A673 (cell line): ENCODE results near the gene CDK14. TPM values are rescaled to one million over a fixed set of nuclear protein-coding genes. Genes with fewer than 3 reads are reported as not detected.

Experiments
- BruUV-seq: library from RNA; stranded (reverse); fragments of 400-500 nt; replicated peaks from 2 replicates; lab custom pipeline; 2021; lab: Mats Ljungman, UMichigan
- CTCF ChIA-PET: fragments of 300-600 bp; sonication (Branson Sonifier 250); formaldehyde crosslinking; loops from one replicate; lab custom pipeline; 2022; ENCODE audit warnings: antibody characterized with exemption; lab: Charles Lee
- POLR2A ChIA-PET: fragments of 300-600 bp; sonication (Branson Sonifier 250); formaldehyde crosslinking; loops from one replicate; lab custom pipeline; 2022; ENCODE audit warnings: antibody characterized with exemption; ENCODE audit not compliant: low non-redundant PET; lab: Charles Lee
- DNase-seq: peaks from one replicate; pipeline ENCODE4 v3.0.0-alpha.2; 2015; ENCODE audit warnings: low spot score
- H3K27ac ChIP-seq: fragments of 200-600 bp; sonication (generic); 2 replicates; pipeline ENCODE4 v1.5.1; 2016; ENCODE audit warnings: mixed run types, low read depth, mild to moderate bottlenecking, mixed read lengths, antibody characterized with exemption, low read length; ENCODE audit not compliant: poor library complexity, severe bottlenecking
- H3K27me3 ChIP-seq: fragments of 200-600 bp; sonication (generic); replicated peaks from 2 replicates; pipeline ENCODE4 v1.6.1; 2017; ENCODE audit warnings: mixed run types, low read depth, mild to moderate bottlenecking, mixed read lengths, antibody characterized with exemption, low read length; ENCODE audit not compliant: insufficient read depth, poor library complexity
- H3K36me3 ChIP-seq: fragments of 200-600 bp; sonication (generic); 2 replicates; pipeline ENCODE4 v1.6.1; 2016; ENCODE audit warnings: mixed run types, mild to moderate bottlenecking, mixed read lengths, antibody characterized with exemption, low read length; ENCODE audit not compliant: insufficient read depth, poor library complexity, severe bottlenecking
- H3K4me1 ChIP-seq: fragments of 200-600 bp; sonication (generic); 2 replicates; pipeline ENCODE4 v1.6.1; 2017; ENCODE audit warnings: mixed run types, mild to moderate bottlenecking, mixed read lengths, antibody characterized with exemption, low read length; ENCODE audit not compliant: insufficient read depth, poor library complexity, severe bottlenecking
- H3K4me3 ChIP-seq: fragments of 200-600 bp; sonication (generic); 2 replicates; pipeline ENCODE4 v1.5.1; 2016; ENCODE audit warnings: low read depth, mixed run types, mild to moderate bottlenecking, mixed read lengths, low read length; ENCODE audit not compliant: poor library complexity, severe bottlenecking
- H3K9me3 ChIP-seq: fragments of 200-600 bp; sonication (generic); 2 replicates; pipeline ENCODE4 v1.6.1; 2016; ENCODE audit warnings: mixed run types, low read depth, mild to moderate bottlenecking, mixed read lengths, antibody characterized with exemption, low read length; ENCODE audit not compliant: poor library complexity, severe bottlenecking
- EZH2 ChIP-seq: fragments of 200-600 bp; sonication (generic); IDR thresholded peaks from 2 replicates; pipeline ENCODE4 v1.6.1; 2017; ENCODE audit warnings: borderline replicate concordance, low read depth, mild to moderate bottlenecking, mixed read lengths, antibody characterized with exemption, low read length; ENCODE audit not compliant: poor library complexity, severe bottlenecking
- intact Hi-C: fragments of 100-400 bp; cut with micrococcal nuclease; formaldehyde crosslinking; loops from one replicate; pipeline ENCODE4 v1.10.0; 2022; ENCODE audit not compliant: unreplicated experiment
- total RNA-seq: library from RNA; stranded (reverse); gene quantifications from 2 replicates; pipeline ENCODE4 v1.2.3, GENCODE V29; 2021
- TF ChIP-seq, protein P1 (sequence below): fragments of 300-800, 200-600 bp; sonication (generic); conservative IDR thresholded peaks from 2 replicates; pipeline ENCODE4 v1.5.1; 2017; ENCODE audit warnings: low read depth, mild to moderate bottlenecking, antibody characterized with exemption, low read length, moderate library complexity, mixed read lengths

Gene CDK14
- total RNA-seq, 1 experiment from 2014 or later, result 128 TPM

DNA sequence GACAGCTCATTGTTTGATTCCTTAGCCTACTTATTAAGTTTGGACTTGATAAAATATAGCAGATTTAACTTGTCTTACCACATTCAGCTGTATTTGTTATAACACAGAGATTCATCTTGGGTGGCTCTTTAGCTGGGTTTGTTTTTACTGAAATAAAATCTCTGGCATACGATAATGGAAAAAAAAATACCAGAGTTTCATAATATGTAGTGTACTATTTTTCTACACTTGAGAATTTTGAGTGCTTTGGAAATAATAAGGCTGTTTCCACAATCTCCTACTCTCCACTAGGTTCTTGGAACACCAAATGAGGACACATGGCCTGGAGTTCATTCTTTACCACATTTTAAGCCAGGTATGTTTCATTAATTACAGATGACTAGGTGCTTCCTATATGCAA, 449.5 kb downstream of the CDK14 start:
- intact Hi-C loops, result no loop called here
- Histone ChIP-seq H3K27me3 (no peaks in the 10 kb centered on the region), H3K27ac (peak overlapping the region; percentile 6), H3K4me3 (no peak overlapping the region), H3K36me3 (no peaks in the 10 kb centered on the region), H3K9me3 (no peaks in the 10 kb centered on the region), H3K4me1 (peaks cover 27% of the 10 kb centered on the region)
- TF ChIP-seq EZH2, result no peak
- TF ChIP-seq, protein P1, sequence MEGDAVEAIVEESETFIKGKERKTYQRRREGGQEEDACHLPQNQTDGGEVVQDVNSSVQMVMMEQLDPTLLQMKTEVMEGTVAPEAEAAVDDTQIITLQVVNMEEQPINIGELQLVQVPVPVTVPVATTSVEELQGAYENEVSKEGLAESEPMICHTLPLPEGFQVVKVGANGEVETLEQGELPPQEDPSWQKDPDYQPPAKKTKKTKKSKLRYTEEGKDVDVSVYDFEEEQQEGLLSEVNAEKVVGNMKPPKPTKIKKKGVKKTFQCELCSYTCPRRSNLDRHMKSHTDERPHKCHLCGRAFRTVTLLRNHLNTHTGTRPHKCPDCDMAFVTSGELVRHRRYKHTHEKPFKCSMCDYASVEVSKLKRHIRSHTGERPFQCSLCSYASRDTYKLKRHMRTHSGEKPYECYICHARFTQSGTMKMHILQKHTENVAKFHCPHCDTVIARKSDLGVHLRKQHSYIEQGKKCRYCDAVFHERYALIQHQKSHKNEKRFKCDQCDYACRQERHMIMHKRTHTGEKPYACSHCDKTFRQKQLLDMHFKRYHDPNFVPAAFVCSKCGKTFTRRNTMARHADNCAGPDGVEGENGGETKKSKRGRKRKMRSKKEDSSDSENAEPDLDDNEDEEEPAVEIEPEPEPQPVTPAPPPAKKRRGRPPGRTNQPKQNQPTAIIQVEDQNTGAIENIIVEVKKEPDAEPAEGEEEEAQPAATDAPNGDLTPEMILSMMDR, result no peak
- DNase-seq, result no peak
- ChIA-PET POLR2A (no interaction called here), CTCF (interaction anchor here (0.6 kb wide), 1 partner anchor 738 kb away, joined by 3 read pairs; no protein-coding TSS in a partner anchor)
- no TSS peak for BruUV-seq

DNA sequence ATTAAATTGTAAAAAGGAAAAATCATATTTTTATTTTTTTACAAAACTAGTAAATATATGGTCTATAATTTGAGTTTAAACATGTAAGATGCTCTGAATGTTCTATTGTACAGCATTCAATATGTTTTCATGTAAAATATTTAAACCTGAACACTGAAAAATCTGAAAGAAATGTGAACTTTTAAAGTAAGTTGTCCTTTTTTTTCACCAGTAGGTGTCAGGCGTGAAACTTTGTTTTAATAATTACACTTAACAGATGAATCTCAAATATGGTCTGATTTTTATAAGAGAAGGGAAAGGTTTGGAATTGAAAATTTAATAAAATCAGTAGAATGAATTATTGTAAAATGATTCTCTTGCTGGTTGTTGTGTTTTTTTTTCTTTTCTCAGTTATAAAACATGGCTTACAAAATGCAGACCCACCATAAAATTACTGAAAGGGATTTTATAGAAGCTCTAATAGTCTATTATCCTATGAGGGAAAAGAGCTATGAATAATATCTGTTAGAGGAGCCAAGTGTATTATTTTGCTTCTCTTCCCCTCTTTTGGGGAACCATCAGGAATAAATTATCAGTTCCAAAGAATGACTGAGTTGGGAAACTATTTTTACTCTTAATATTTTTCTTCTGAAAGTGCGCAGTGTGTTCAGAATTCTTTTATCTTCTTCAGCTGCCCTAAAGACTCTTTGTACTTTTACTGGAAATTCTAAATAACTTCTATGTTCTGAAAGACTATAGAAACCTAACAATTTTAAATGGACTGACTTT, 450.4 kb downstream of the CDK14 start:
- H3K36me3 ChIP-seq, result no peaks in the 10 kb centered on the region
- H3K4me3 ChIP-seq, result no peak overlapping the region
- no peaks in the 10 kb centered on the region for H3K27me3 ChIP-seq
- no peaks in the 10 kb centered on the region for H3K9me3 ChIP-seq
- no TSS peak for BruUV-seq
- intact Hi-C loops, result no loop called here
- CTCF ChIA-PET, result no interaction called here
- TF ChIP-seq, protein P1, result peak; percentile 70
- no peak for TF ChIP-seq EZH2
- peaks cover 27% of the 10 kb centered on the region for H3K4me1 ChIP-seq
- peak; percentile 44 for DNase-seq
- POLR2A ChIA-PET, result no interaction called here
- H3K27ac ChIP-seq, result peak overlapping the region; percentile 9

- no TSS peak for BruUV-seq
- no peak overlapping the region for H3K4me3 ChIP-seq
- no peaks in the 10 kb centered on the region for H3K27me3 ChIP-seq
- H3K9me3 ChIP-seq, result no peaks in the 10 kb centered on the region
- H3K36me3 ChIP-seq, result no peaks in the 10 kb centered on the region
- intact Hi-C loops, result no loop called here
- peaks cover 25% of the 10 kb centered on the region for H3K4me1 ChIP-seq
- CTCF ChIA-PET, result no interaction called here
- no peak for DNase-seq
- POLR2A ChIA-PET, result no interaction called here
- no peak overlapping the region for H3K27ac ChIP-seq
- TF ChIP-seq, protein P1, result no peak
- no peak for TF ChIP-seq EZH2
Observed at GRCh38 chr7:91047636-91048035, 451.5 kb downstream of the CDK14 start.
